ENCODE data around the gene LMAN2.

The LMAN2 gene

GRCh38 chr5:177304392-177305119 is 46.9 kb downstream of the LMAN2 start:
- DNase-seq, result no peak

DNA sequence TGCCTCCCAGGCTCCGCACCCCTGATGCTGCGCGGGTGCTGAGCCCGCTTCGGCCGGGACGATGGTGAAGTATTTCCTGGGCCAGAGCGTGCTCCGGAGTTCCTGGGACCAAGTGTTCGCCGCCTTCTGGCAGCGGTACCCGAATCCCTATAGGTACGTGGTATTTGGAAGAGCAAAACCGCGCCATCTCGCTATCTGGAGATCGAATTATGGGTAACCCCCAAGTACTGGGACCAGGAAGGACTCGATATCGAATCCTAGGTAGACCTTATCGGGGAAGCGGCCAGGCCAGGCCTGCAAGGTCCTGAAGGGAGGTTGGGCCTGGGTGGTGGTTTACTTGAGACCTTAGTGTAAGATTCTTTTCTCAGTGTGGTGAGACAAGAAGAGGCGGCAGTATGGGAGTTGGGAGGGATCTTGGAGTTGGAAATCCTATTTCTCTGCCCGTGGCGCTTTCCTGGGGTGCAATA is 47.5 kb downstream of the LMAN2 start:
- no peak for DNase-seq

GRCh38 chr5:177303121-177303924 is 48.1 kb downstream of the LMAN2 start, which contains the start of the genes PRELID1 and RAB24:
Gene PRELID1, plus strand, starts transcription at chr5:177303799. Its CDS starts 187 bp downstream, at chr5:177303986.
Gene RAB24, minus strand, starts transcription at chr5:177303719. Its CDS starts 431 bp downstream, at chr5:177303288.
- peak; percentile 66 to 81 for DNase-seq

DNA sequence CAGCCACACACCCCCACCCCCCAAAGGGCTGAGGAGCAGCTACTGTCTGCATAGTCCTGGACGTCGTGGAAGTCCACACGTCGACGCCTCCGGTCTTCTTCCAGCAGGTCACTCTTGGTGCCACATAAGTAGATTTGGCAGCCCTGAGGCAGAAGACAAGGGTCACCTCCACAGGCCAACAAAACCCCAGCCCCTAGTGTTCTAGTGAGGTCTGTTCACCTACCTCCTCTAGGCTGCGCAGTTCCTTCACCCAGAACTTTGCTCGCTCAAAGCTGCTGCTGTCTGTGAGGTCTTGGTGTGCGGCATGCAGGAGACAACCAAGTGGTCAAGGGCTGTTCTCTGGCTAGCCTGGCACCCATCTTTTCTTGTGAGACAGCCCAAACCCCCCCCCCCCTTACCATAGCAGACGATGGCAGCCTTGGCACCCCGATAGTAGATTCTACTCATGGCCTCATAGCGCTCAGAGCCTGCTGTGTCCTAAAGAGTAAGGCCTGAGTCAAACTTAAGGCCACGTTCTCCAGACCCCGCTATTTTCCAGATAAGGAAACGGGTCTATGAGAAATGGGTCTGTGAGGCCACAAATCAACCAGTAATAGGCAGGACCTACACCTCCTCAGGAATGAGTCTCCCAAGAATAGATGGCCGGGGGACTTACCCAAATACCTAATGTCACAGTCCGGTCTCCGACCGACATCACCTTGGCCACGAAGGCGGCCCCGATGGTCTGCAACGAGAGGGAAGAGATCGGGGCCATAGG is 48.9 kb downstream of the LMAN2 start:
- DNase-seq, result no peak

GRCh38 chr5:177301503-177302165 is 49.8 kb downstream of the LMAN2 start:
- DNase-seq, result no peak

GRCh38 chr5:177300951-177301350 is 50.5 kb downstream of the LMAN2 start:
- DNase-seq, result no peak

- no peak for DNase-seq
Observed at GRCh38 chr5:177300236-177300880, 51.1 kb downstream of the LMAN2 start.

GRCh38 chr5:177299697-177300096 is 51.8 kb downstream of the LMAN2 start:
- no peak for DNase-seq

DNA sequence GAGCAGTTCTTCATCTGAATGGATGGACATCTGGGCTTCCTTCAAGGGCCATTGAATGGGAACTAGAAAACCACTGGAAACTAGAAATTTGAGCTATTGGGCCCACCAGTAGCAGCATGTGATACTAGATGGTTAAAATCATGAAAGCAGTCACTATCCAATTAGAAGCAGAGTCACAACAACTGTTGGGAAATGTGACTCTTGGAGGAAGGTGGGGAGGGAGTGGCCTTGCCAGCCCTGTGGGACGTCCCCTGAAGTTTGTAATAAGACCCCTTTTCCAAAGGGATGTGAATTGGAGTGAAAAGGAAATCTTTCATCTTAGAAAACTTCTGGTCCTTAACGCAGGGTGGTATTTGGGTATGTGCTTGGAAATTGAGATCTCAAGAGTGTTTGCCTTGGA is 53.5 kb downstream of the LMAN2 start:
- DNase-seq, result no peak

GRCh38 chr5:177296581-177296980 is 54.9 kb downstream of the LMAN2 start:
- DNase-seq, result no peak

DNA sequence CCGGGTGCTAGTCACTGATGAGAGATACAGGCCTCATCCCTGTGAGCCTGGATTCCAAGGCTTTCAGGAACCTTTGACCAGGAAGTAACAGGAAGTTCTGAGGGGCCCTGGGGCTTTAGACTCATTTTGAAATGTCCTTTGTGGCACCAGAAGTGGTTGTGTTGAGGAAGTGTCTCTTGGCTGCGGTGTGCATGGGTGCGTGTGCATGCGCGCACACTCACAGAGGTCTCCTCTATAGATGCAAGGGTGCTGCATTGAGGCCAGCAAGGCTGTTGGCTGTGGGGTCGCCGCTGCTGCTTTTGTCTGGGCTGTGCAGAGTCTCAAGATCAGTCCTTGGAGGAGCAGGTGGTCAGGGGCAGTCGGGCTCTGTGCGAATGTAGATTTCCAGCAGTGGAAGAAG is 55.5 kb downstream of the LMAN2 start:
- DNase-seq, result no peak

DNA sequence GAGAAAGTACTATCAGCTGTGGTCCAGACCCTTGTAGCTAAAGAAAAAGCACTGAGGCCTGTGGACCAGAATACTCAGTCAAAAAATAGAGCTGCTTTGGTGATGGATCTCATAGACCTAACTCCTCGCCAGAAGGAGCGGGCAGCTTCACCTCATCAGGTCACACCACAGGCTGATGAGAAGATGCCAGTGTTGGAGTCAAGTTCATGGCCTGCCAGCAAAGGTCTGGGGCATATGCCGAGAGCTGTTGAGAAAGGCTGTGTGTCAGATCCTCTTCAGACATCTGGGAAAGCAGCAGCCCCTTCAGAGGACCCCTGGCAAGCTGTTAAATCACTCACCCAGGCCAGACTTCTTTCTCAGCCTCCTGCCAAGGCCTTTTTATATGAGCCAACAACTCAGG is 56.8 kb downstream of the LMAN2 start:
- DNase-seq, result no peak

GRCh38 chr5:177293819-177294581 is 57.5 kb downstream of the LMAN2 start:
- no peak for DNase-seq

DNA sequence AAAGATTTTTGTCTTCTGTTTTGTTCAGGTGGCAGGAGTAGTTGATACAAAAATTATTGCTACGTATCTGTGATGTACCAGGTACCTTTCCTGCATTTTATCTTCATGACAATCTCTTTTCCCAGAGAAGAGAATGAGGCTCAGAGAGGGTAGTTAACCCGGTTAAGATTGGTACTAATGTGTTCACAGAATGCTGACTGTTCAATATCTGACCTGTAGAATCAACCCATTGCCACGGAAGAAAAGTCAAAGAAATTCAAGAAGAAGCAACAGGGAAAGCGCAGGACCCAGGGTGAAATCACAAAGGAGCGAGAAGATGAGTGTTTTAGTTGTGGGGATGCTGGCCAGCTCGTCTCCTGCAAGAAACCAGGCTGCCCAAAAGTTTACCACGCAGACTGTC is 59.7 kb downstream of the LMAN2 start:
- DNase-seq, result no peak

GRCh38 chr5:177290816-177291596 is 60.5 kb downstream of the LMAN2 start:
- DNase-seq, result no peak

- no peak for DNase-seq
Observed at GRCh38 chr5:177288191-177288590, 63.3 kb downstream of the LMAN2 start.

Data from NCI-H1930 (cell line).